GM12878 (cell line): ENCODE data around the gene SNX30. TPM values are rescaled to one million over a fixed set of nuclear protein-coding genes. Genes with fewer than 3 reads are reported as not detected.

ENCODE experiments used
- ATAC-seq: fragments of 200-7000 bp; cut with Tn5 transposase; 3 replicates; pipeline ENCODE4 v1.9.1; 2020; ENCODE audit warnings: mild to moderate bottlenecking, moderate library complexity
- BruUV-seq: library from RNA; stranded (reverse); fragments of 400-500 nt; replicated peaks from 2 replicates; lab custom pipeline; 2021; lab: Mats Ljungman, UMichigan
- CTCF ChIA-PET: fragments of 300-600 bp; sonication (Branson Sonifier 250); formaldehyde crosslinking; extraction: SDS; loops from one replicate; lab custom pipeline; 2021; ENCODE audit warnings: inconsistent platforms; lab: Yijun Ruan, JAX
- POLR2A ChIA-PET: fragments of 350-600 bp; formaldehyde crosslinking; extraction: SDS; loops from one replicate; lab custom pipeline; 2021; ENCODE audit warnings: inconsistent platforms; lab: Charles Lee
- RAD21 ChIA-PET: fragments of 300-600 bp; sonication (Branson Sonifier 250); formaldehyde crosslinking; loops from one replicate; lab custom pipeline; 2023; ENCODE audit warnings: antibody characterized with exemption; ENCODE audit not compliant: unreplicated experiment; lab: Charles Lee
- SMC1A ChIA-PET: fragments of 300-600 bp; sonication (Branson Sonifier 250); formaldehyde crosslinking; loops from one replicate; lab custom pipeline; 2023; ENCODE audit not compliant: unreplicated experiment, uncharacterized antibody; lab: Charles Lee
- DNase-seq: peaks from one replicate; pipeline ENCODE4 v3.0.0-alpha.2; 2011; ENCODE audit warnings: low read depth, low spot score
- FAIRE-seq: peaks from 3 replicates; lab custom pipeline; 2011; peaks lifted over from hg19 to GRCh38; lab: Jason Lieb, UNC
- H2AFZ ChIP-seq: 2 replicates; pipeline ENCODE4 v1.6.0; 2011; ENCODE audit warnings: low read depth, low read length, control low read depth; ENCODE audit not compliant: control insufficient read depth
- H3K27ac ChIP-seq: 2 replicates; pipeline ENCODE4 v1.5.1; 2011; ENCODE audit warnings: control low read depth; ENCODE audit not compliant: control insufficient read depth, insufficient read depth
- H3K27me3 ChIP-seq, 2 experiments: replicated peaks in 1 of 2; 2 replicates each; pipeline versions ENCODE4 v1.6.0 to v1.6.1; 2011; ENCODE audit warnings: low read length in 1 of 2; ENCODE audit not compliant: control insufficient read depth in 2 of 2, insufficient read depth in 2 of 2
- H3K36me3 ChIP-seq, 2 experiments: 2 replicates each; pipeline ENCODE4 v1.5.1; 2011; ENCODE audit warnings: low read length in 1 of 2; ENCODE audit not compliant: control insufficient read depth in 2 of 2, insufficient read depth in 2 of 2
- H3K4me1 ChIP-seq: 2 replicates; pipeline ENCODE4 v1.6.1; 2011; ENCODE audit warnings: mild to moderate bottlenecking, low read length, moderate library complexity, mixed read lengths; ENCODE audit not compliant: control insufficient read depth, insufficient read depth
- H3K4me2 ChIP-seq: 2 replicates; pipeline ENCODE4 v1.6.0; 2011; ENCODE audit warnings: control low read depth; ENCODE audit not compliant: control insufficient read depth, insufficient read depth
- H3K4me3 ChIP-seq: fragments of 200-600 bp; sonication (generic); 2 replicates; pipeline ENCODE4 v1.5.1; 2016
- H3K79me2 ChIP-seq: 2 replicates; pipeline ENCODE4 v1.6.0; 2011; ENCODE audit warnings: low read length; ENCODE audit not compliant: control insufficient read depth, insufficient read depth
- H3K9ac ChIP-seq: 2 replicates; pipeline ENCODE4 v1.8.0; 2011; ENCODE audit warnings: low read length, control low read depth, mixed read lengths; ENCODE audit not compliant: control insufficient read depth, insufficient read depth
- H3K9me3 ChIP-seq: replicated peaks from 3 replicates; pipeline ENCODE4 v1.5.1; 2011; ENCODE audit warnings: mild to moderate bottlenecking, low read length; ENCODE audit not compliant: control insufficient read depth, insufficient read depth
- H4K20me1 ChIP-seq: 2 replicates; pipeline ENCODE4 v1.6.0; 2011; ENCODE audit not compliant: control insufficient read depth, insufficient read depth
- CHD4 ChIP-seq: fragments of 200-600 bp; sonication (generic); IDR thresholded peaks from 2 replicates; pipeline ENCODE4 v1.6.1; 2016; ENCODE audit warnings: mild to moderate bottlenecking
- NFYB ChIP-seq: IDR thresholded peaks from 2 replicates; pipeline ENCODE4 v1.6.1; 2011; ENCODE audit warnings: low read depth, mild to moderate bottlenecking, low read length, improper control_type of control experiment, moderate library complexity; ENCODE audit not compliant: insufficient read depth
- ZNF207 ChIP-seq: fragments of 450-650 bp; IDR thresholded peaks from 2 replicates; pipeline ENCODE4 v1.6.1; 2014; ENCODE audit warnings: antibody characterized with exemption, mild to moderate bottlenecking, borderline replicate concordance
- ZNF622 ChIP-seq: fragments of 450-650 bp; IDR thresholded peaks from 2 replicates; pipeline ENCODE4 v1.6.1; 2017; ENCODE audit warnings: mild to moderate bottlenecking, inconsistent platforms
- WGBS: methylation state at CpG from one replicate; pipeline ENCODE4 v1.1.6; 2016; ENCODE audit warnings: low lambda C conversion rate; ENCODE audit not compliant: insufficient replicate concordance, insufficient coverage; ENCODE audit errors: missing lambda C conversion rate; 5-methylcytosine and 5-hydroxymethylcytosine counted together
- in situ Hi-C: fragments of 300-500 bp; cut with MboI; formaldehyde crosslinking; loops from 9 replicates; pipeline ENCODE4 v1.14.3; 2018; ENCODE audit warnings: mixed read lengths
- intact Hi-C: fragments of 100-400 bp; cut with micrococcal nuclease; formaldehyde crosslinking; loops from one replicate; pipeline ENCODE4 v1.14.2; 2022; ENCODE audit not compliant: unreplicated experiment
- polyA plus RNA-seq, 11 experiments: library from polyadenylated mRNA; depleted of rRNA in 4 of 11; unstranded in 6 of 11; stranded (reverse) in 5 of 11; fragments of >200 nt; fragmentation: Nextera tagmentation in 4 of 11; fragmentation: Illumina TruSeq in 1 of 11; extraction: Ambion mirVana in 4 of 11; extraction: Trizol in 1 of 11; gene quantifications; 1 replicate in 1 of 11; 2 replicates in 10 of 11; pipeline versions ENCODE4 v1.2.1 to v1.2.3, GENCODE V29; 2011 to 2016; ENCODE audit warnings: inconsistent platforms in 2 of 11, missing spikeins in 2 of 11, low read depth in 1 of 11
- total RNA-seq, 4 experiments: library from RNA; depleted of rRNA in 3 of 4; stranded (reverse); fragments of >200 nt in 3 of 4; fragmentation: Illumina TruSeq in 1 of 4; extraction: Trizol in 1 of 4; gene quantifications; 2 replicates each; pipeline versions ENCODE4 v1.2.1 to v1.2.3, GENCODE V29; 2013 to 2021
- TF ChIP-seq, protein P1 (sequence below): IDR thresholded peaks from 2 replicates; pipeline ENCODE4 v1.6.1; 2011; ENCODE audit warnings: low read depth, low read length, improper control_type of control experiment, borderline replicate concordance
- TF ChIP-seq, protein P2 (sequence below): fragments of 450-650 bp; IDR thresholded peaks from 2 replicates; pipeline ENCODE4 v1.6.1; 2017; ENCODE audit warnings: antibody characterized with exemption, mild to moderate bottlenecking, moderate library complexity

SNX30 gene
- total and polyA plus RNA-seq, 10 of the 15 experiments (the other 5 are each of a cell fraction or from before 2014, with no cell fraction given) = 0.53 to 4.0 (median 1.5) TPM

DNA sequence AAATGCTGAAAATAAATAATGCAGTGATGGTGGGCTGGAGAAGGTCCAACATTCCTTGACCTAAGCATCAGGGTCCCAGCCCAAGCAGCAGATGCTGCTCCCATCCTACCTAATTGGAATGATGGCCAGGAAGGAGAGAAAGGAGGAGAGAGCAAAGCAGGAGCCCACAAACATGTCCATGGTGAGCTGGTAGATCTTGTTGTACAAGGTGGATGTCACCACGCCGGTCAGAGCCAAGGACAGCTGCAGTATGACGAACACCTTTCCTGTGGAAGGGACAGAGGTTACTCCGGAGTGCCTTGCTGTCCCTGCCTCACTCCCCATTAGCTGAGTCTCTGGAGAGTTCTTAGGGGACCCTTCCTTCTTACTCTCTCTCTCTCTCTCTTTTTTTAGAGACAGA, 135.8 kb downstream of the SNX30 start:
- no peaks in the 10 kb centered on the region; the same call in 2 of the 3 replicates for H3K9me3 ChIP-seq
- no peak overlapping the region for H3K4me2 ChIP-seq
- no peak overlapping the region for H3K27ac ChIP-seq
- H3K27me3 ChIP-seq = peaks cover 7% of the 10 kb centered on the region in 2 experiments
- ChIA-PET POLR2A (interaction anchor here (0.6 kb wide), 1 partner anchor 49 kb away, joined by 5 read pairs; no protein-coding TSS in a partner anchor), CTCF (interaction anchor here (0.6 kb wide), 1 partner anchor 568 kb away, joined by 3 read pairs; no protein-coding TSS in a partner anchor), RAD21 (no interaction called here), SMC1A (no interaction called here)
- H3K79me2 ChIP-seq = no peaks in the 10 kb centered on the region
- no peaks in the 10 kb centered on the region for H4K20me1 ChIP-seq
- H3K4me3 ChIP-seq = no peak overlapping the region
- H3K9ac ChIP-seq = no peak overlapping the region
- DNase-seq = no peak
- no peaks in the 10 kb centered on the region for H3K4me1 ChIP-seq
- ATAC-seq = no peak
- H2AFZ ChIP-seq = no peak overlapping the region
- FAIRE-seq = no peak
- 61% methylated on average over 4 of the region's 4 CpGs for WGBS
- in situ Hi-C loops (no loop called here), intact Hi-C loops (no loop called here)
- no peaks in the 10 kb centered on the region for H3K36me3 ChIP-seq
- no peak for TF ChIP-seq ZNF207
- no peak for TF ChIP-seq NFYB
- TF ChIP-seq ZNF622 = no peak
- no peak for TF ChIP-seq CHD4
- TF ChIP-seq, protein P1, sequence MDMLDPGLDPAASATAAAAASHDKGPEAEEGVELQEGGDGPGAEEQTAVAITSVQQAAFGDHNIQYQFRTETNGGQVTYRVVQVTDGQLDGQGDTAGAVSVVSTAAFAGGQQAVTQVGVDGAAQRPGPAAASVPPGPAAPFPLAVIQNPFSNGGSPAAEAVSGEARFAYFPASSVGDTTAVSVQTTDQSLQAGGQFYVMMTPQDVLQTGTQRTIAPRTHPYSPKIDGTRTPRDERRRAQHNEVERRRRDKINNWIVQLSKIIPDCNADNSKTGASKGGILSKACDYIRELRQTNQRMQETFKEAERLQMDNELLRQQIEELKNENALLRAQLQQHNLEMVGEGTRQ = no peak
- TF ChIP-seq, protein P2, sequence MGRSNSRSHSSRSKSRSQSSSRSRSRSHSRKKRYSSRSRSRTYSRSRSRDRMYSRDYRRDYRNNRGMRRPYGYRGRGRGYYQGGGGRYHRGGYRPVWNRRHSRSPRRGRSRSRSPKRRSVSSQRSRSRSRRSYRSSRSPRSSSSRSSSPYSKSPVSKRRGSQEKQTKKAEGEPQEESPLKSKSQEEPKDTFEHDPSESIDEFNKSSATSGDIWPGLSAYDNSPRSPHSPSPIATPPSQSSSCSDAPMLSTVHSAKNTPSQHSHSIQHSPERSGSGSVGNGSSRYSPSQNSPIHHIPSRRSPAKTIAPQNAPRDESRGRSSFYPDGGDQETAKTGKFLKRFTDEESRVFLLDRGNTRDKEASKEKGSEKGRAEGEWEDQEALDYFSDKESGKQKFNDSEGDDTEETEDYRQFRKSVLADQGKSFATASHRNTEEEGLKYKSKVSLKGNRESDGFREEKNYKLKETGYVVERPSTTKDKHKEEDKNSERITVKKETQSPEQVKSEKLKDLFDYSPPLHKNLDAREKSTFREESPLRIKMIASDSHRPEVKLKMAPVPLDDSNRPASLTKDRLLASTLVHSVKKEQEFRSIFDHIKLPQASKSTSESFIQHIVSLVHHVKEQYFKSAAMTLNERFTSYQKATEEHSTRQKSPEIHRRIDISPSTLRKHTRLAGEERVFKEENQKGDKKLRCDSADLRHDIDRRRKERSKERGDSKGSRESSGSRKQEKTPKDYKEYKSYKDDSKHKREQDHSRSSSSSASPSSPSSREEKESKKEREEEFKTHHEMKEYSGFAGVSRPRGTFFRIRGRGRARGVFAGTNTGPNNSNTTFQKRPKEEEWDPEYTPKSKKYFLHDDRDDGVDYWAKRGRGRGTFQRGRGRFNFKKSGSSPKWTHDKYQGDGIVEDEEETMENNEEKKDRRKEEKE = no peak
- no TSS peak for BruUV-seq
